HL-60 (cell line): Measurements from ENCODE around the gene SLC35C1.

Source experiments
- CTCF ChIP-seq: IDR thresholded peaks from one replicate; pipeline ENCODE4 v1.5.1; 2011; ENCODE audit warnings: low read length, control low read depth, inconsistent platforms; ENCODE audit not compliant: insufficient read depth
- GABPA ChIP-seq: IDR thresholded peaks from 2 replicates; pipeline ENCODE4 v1.6.1; 2012; ENCODE audit warnings: low read depth
- POLR2AphosphoS5 ChIP-seq: IDR thresholded peaks from 2 replicates; pipeline ENCODE4 v1.6.1; 2012; ENCODE audit warnings: low read depth
- REST ChIP-seq: IDR thresholded peaks from 2 replicates; pipeline ENCODE4 v1.6.1; 2012; ENCODE audit warnings: low read depth; ENCODE audit not compliant: insufficient replicate concordance
- SPI1 ChIP-seq: IDR thresholded peaks from 2 replicates; pipeline ENCODE4 v1.6.1; 2012; ENCODE audit warnings: low read depth, mild to moderate bottlenecking, borderline replicate concordance

DNA sequence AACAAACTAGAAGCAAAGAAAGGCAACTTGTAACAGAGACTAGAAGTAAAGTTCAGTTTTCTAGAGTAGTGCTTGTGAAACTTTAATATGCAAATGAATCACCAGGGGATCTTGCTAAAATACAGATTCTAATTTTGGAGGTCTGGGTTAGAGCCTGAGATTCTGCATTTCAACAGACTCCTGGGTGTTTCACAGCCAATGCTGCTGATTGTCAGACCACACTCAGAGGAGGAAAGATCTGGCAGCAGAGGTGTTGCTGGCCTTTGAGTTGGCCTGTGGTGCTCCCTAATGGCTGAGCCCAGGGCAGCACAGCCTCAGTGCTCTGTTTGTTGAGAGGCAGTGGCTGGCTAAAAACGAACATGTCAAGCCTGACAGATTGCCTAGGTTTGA lies 47.8 kb downstream of the SLC35C1 start:
- TF ChIP-seq CTCF (no peak), POLR2AphosphoS5 (no peak), REST (no peak), GABPA (no peak), SPI1 (no peak)
